Measurements from ENCODE around the gene LDHB.

GRCh38 chr12:21665816-21666215 is 8.2 kb upstream of the LDHB start:
- TF ChIP-seq CTCF (IDR thresholded peaks at IDR 0.05 in 8 of 11, conservative IDR thresholded peaks at IDR 0.05 in 3 of 11), result no peak
- TF ChIP-seq POLR2A (IDR thresholded peaks at IDR 0.05), result no peak
